ENCODE data around the gene ZKSCAN8.

DNA sequence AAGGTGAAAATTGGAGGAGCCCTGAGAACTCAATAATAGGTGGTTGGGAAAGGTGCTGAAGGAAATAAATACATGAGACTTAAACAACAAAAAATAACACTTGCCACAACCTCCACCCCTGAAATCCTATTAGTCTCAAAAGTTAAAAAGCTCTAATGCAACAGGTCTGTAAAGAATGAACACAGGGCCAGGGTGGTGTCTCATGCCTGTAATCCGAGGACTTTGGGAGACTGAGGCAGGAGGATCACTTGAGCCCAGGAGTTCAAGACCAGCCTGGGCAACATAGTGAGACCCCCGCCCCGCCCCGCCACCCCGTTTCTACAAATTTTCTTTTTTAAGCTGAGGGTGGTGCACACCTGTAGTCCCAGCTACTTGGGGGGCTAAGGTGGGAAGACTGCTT is 1.1 kb upstream of the ZKSCAN8 start:
- TF ChIP-seq POLR2AphosphoS5 (IDR thresholded peaks at IDR 0.05; ENCODE audit: borderline replicate concordance, low read depth, low read length), result no peak
- TF ChIP-seq EZH2 (IDR thresholded peaks at IDR 0.05), result no peak
- no peak for TF ChIP-seq FOXP2 (optimal IDR thresholded peaks at IDR 0.05; ENCODE audit: control extremely low read depth, extremely low read length, insufficient read depth)

All from SK-N-MC (cell line).